ENCODE measurements around the gene NR2E1. TPM values are rescaled to one million over a fixed set of nuclear protein-coding genes. Genes with fewer than 3 reads are reported as not detected.

Gene NR2E1
- total and polyA plus RNA-seq, 2 of the 13 experiments (the other 11 are each of a cell fraction or from before 2014, with no cell fraction given), result not detected

GRCh38 chr6:108133594-108134179, 32.1 kb upstream of the NR2E1 start:
- H3K4me1 ChIP-seq (ENCODE audit: insufficient read depth, low read length), result peaks cover 28% of the 10 kb centered on the region
- peak overlapping the region; percentile 70 for H3K9ac ChIP-seq (ENCODE audit: insufficient read depth, low read depth, low read length)
- ChIA-PET CTCF (ENCODE audit: low intra/inter-chr PET ratio, low total read pairs) (interaction anchor here (1.2 kb wide), 1 partner anchor 20 kb away, joined by 3 read pairs; no protein-coding TSS in a partner anchor), POLR2A (interaction anchor here (0.7 to 1.6 kb wide), 3 partner anchors 127 to 176 kb away, joined by 3 to 5 read pairs (median 4); partner anchors contain the start of genes AFG1L, SEC63 and SNX3)
- peak overlapping the region; percentile 81 for H3K4me2 ChIP-seq (ENCODE audit: low read depth, low read length)
- ATAC-seq (peak; percentile 98), FAIRE-seq (no peak), DNase-seq (ENCODE audit: low spot score) (peak; percentile 86)
- in situ Hi-C loops (cut with HindIII; ENCODE audit: extremely low pct_ligation_motif_present, low pct_unique_long_range_greater_than_20kb), result no loop called here
- H3K4me3 ChIP-seq (replicated peaks in 1 of 3; ENCODE audit: insufficient read depth in 1 of 3, low read depth in 2 of 3, low read length in 3 of 3), result peak overlapping the region; percentile 53 to 70 (median 56)
- intact Hi-C loops (cut with micrococcal nuclease; ENCODE audit: unreplicated experiment), result no loop called here
- H4K20me1 ChIP-seq (ENCODE audit: insufficient read depth, low read length), result no peaks in the 10 kb centered on the region
- no peaks in the 10 kb centered on the region for H3K36me3 ChIP-seq (replicated peaks in 1 of 2; ENCODE audit: control insufficient read depth in 1 of 2, insufficient read depth in 2 of 2, low read length in 2 of 2)
- no TSS peak for BruUV-seq (replicated peaks)
- peaks cover 1 to 32% of the 10 kb centered on the region in 2 experiments for H3K27me3 ChIP-seq (ENCODE audit: control insufficient read depth in 1 of 2, insufficient read depth in 2 of 2, low read length in 2 of 2)
- H3K9me3 ChIP-seq (ENCODE audit: low read length), result no peaks in the 10 kb centered on the region
- no peaks in the 10 kb centered on the region for H3K79me2 ChIP-seq (ENCODE audit: insufficient read depth, low read length)
- peak overlapping the region; percentile 48 for H2AFZ ChIP-seq (ENCODE audit: low read length)
- WGBS (ENCODE audit: low lambda C conversion rate), result 15% methylated on average over 13 of the region's 36 CpGs
- no peak overlapping the region for H3K27ac ChIP-seq (ENCODE audit: extremely low read length, insufficient read depth, low read length)
- TF ChIP-seq ZNF335 (CRISPR knock-in tag; IDR thresholded peaks at IDR 0.05) (no peak), ATF1 (CRISPR knock-in tag; IDR thresholded peaks at IDR 0.05) (no peak), RARA (CRISPR knock-in tag; IDR thresholded peaks at IDR 0.05) (peak; percentile 60), ZNF709 (CRISPR knock-in tag; IDR thresholded peaks at IDR 0.05) (peak; percentile 52; the same call in 1 of the 2 replicates), SOX6 (IDR thresholded peaks at IDR 0.05) (no peak), SOX6 (CRISPR knock-in tag; IDR thresholded peaks at IDR 0.05) (0 out of 2 replicates have a peak, but pooled peaks have one; percentile 20), ZNF652 (CRISPR knock-in tag; IDR thresholded peaks at IDR 0.05; ENCODE audit: borderline replicate concordance, low read depth) (peak; percentile 57; the same call in 1 of the 2 replicates), KDM3A (CRISPR knock-in tag; IDR thresholded peaks at IDR 0.05; ENCODE audit: low read depth) (peak; percentile 69), KDM4B (CRISPR knock-in tag; IDR thresholded peaks at IDR 0.05) (0 out of 2 replicates have a peak, but pooled peaks have one; percentile 30), BCL6 (CRISPR knock-in tag; IDR thresholded peaks at IDR 0.05) (peak; percentile 37; the same call in 1 of the 2 replicates), ZNF451 (CRISPR knock-in tag; IDR thresholded peaks at IDR 0.05) (peak; percentile 79; the same call in 1 of the 2 replicates), PHF20 (CRISPR knock-in tag; IDR thresholded peaks at IDR 0.05) (0 out of 2 replicates have a peak, but pooled peaks have one; percentile 17), ZNF337 (CRISPR knock-in tag; IDR thresholded peaks at IDR 0.05; ENCODE audit: borderline replicate concordance, low read depth) (no peak), MBNL3 (CRISPR knock-in tag; conservative IDR thresholded peaks at IDR 0.05) (no peak)
- TF ChIP-seq, protein P1, sequence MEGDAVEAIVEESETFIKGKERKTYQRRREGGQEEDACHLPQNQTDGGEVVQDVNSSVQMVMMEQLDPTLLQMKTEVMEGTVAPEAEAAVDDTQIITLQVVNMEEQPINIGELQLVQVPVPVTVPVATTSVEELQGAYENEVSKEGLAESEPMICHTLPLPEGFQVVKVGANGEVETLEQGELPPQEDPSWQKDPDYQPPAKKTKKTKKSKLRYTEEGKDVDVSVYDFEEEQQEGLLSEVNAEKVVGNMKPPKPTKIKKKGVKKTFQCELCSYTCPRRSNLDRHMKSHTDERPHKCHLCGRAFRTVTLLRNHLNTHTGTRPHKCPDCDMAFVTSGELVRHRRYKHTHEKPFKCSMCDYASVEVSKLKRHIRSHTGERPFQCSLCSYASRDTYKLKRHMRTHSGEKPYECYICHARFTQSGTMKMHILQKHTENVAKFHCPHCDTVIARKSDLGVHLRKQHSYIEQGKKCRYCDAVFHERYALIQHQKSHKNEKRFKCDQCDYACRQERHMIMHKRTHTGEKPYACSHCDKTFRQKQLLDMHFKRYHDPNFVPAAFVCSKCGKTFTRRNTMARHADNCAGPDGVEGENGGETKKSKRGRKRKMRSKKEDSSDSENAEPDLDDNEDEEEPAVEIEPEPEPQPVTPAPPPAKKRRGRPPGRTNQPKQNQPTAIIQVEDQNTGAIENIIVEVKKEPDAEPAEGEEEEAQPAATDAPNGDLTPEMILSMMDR (CRISPR knock-in tag; IDR thresholded peaks at IDR 0.05), result peak; percentile 47
- TF ChIP-seq, protein P2, sequence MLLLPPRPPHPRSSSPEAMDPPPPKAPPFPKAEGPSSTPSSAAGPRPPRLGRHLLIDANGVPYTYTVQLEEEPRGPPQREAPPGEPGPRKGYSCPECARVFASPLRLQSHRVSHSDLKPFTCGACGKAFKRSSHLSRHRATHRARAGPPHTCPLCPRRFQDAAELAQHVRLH (CRISPR knock-in tag; IDR thresholded peaks at IDR 0.05; ENCODE audit: borderline replicate concordance, low read depth), result 0 out of 2 replicates have a peak, but pooled peaks have one; percentile 46
- TF ChIP-seq, protein P3, sequence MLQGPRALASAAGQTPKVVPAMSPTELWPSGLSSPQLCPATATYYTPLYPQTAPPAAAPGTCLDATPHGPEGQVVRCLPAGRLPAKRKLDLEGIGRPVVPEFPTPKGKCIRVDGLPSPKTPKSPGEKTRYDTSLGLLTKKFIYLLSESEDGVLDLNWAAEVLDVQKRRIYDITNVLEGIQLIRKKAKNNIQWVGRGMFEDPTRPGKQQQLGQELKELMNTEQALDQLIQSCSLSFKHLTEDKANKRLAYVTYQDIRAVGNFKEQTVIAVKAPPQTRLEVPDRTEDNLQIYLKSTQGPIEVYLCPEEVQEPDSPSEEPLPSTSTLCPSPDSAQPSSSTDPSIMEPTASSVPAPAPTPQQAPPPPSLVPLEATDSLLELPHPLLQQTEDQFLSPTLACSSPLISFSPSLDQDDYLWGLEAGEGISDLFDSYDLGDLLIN (CRISPR knock-in tag; IDR thresholded peaks at IDR 0.05; ENCODE audit: borderline replicate concordance), result no peak
- TF ChIP-seq, protein P4, sequence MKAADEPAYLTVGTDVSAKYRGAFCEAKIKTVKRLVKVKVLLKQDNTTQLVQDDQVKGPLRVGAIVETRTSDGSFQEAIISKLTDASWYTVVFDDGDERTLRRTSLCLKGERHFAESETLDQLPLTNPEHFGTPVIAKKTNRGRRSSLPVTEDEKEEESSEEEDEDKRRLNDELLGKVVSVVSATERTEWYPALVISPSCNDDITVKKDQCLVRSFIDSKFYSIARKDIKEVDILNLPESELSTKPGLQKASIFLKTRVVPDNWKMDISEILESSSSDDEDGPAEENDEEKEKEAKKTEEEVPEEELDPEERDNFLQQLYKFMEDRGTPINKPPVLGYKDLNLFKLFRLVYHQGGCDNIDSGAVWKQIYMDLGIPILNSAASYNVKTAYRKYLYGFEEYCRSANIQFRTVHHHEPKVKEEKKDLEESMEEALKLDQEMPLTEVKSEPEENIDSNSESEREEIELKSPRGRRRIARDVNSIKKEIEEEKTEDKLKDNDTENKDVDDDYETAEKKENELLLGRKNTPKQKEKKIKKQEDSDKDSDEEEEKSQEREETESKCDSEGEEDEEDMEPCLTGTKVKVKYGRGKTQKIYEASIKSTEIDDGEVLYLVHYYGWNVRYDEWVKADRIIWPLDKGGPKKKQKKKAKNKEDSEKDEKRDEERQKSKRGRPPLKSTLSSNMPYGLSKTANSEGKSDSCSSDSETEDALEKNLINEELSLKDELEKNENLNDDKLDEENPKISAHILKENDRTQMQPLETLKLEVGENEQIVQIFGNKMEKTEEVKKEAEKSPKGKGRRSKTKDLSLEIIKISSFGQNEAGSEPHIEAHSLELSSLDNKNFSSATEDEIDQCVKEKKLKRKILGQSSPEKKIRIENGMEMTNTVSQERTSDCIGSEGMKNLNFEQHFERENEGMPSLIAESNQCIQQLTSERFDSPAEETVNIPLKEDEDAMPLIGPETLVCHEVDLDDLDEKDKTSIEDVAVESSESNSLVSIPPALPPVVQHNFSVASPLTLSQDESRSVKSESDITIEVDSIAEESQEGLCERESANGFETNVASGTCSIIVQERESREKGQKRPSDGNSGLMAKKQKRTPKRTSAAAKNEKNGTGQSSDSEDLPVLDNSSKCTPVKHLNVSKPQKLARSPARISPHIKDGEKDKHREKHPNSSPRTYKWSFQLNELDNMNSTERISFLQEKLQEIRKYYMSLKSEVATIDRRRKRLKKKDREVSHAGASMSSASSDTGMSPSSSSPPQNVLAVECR (CRISPR knock-in tag; IDR thresholded peaks at IDR 0.05; ENCODE audit: borderline replicate concordance), result peak; percentile 48; the same call in 1 of the 2 replicates
